HL-60 (cell line): ENCODE results near the gene YWHAQ.

ENCODE experiments used
- GABPA ChIP-seq: IDR thresholded peaks from 2 replicates; pipeline ENCODE4 v1.6.1; 2012; ENCODE audit warnings: low read depth
- POLR2AphosphoS5 ChIP-seq: IDR thresholded peaks from 2 replicates; pipeline ENCODE4 v1.6.1; 2012; ENCODE audit warnings: low read depth
- TF ChIP-seq, protein P1 (sequence below): IDR thresholded peaks from one replicate; pipeline ENCODE4 v1.5.1; 2011; ENCODE audit warnings: low read length, control low read depth, inconsistent platforms; ENCODE audit not compliant: insufficient read depth

DNA sequence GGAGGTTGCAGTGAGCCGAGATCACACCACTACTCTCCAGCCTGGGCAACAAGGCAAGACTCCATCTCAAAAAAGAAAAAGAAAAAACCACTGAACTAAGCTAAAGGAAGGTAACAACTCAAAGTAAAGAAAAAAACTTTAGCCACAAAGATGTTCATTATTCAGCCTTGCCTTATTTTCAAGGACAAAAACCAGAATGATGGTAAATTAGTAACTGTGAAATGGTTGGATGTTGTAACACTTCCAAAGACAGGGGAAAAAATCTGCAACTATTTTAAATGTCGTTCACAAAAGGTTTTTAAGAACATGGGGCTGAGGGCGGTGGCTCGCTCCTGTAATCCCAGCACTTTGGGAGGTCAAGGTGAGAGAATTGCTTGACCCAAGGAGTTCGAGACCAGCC is 85.3 kb downstream of the YWHAQ start:
- TF ChIP-seq, protein P1, sequence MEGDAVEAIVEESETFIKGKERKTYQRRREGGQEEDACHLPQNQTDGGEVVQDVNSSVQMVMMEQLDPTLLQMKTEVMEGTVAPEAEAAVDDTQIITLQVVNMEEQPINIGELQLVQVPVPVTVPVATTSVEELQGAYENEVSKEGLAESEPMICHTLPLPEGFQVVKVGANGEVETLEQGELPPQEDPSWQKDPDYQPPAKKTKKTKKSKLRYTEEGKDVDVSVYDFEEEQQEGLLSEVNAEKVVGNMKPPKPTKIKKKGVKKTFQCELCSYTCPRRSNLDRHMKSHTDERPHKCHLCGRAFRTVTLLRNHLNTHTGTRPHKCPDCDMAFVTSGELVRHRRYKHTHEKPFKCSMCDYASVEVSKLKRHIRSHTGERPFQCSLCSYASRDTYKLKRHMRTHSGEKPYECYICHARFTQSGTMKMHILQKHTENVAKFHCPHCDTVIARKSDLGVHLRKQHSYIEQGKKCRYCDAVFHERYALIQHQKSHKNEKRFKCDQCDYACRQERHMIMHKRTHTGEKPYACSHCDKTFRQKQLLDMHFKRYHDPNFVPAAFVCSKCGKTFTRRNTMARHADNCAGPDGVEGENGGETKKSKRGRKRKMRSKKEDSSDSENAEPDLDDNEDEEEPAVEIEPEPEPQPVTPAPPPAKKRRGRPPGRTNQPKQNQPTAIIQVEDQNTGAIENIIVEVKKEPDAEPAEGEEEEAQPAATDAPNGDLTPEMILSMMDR = no peak
- TF ChIP-seq GABPA = no peak
- TF ChIP-seq POLR2AphosphoS5 = no peak
